GM12878 (cell line): Measurements from ENCODE around the gene STK10. TPM values are rescaled to one million over a fixed set of nuclear protein-coding genes. Genes with fewer than 3 reads are reported as not detected.

Experiments
- BHLHE40 ChIP-seq, 2 experiments: fragments of 450-650 bp in 1 of 2; IDR thresholded peaks; 2 replicates each; pipeline ENCODE4 v1.6.1; 2011 to 2017; ENCODE audit warnings: low read depth in 2 of 2, borderline replicate concordance in 1 of 2, improper control_type of control experiment in 1 of 2, low read length in 1 of 2, mild to moderate bottlenecking in 1 of 2
- ESRRA ChIP-seq: IDR thresholded peaks from 2 replicates; pipeline ENCODE4 v1.6.1; 2012; ENCODE audit warnings: mild to moderate bottlenecking, low read length, improper control_type of control experiment
- HDGF ChIP-seq: fragments of 450-650 bp; IDR thresholded peaks from 2 replicates; pipeline ENCODE4 v1.6.1; 2016; ENCODE audit warnings: antibody characterized with exemption
- MEF2A ChIP-seq: IDR thresholded peaks from 2 replicates; pipeline ENCODE4 v1.6.1; 2011; ENCODE audit warnings: low read depth, mild to moderate bottlenecking, low read length, moderate library complexity; ENCODE audit not compliant: insufficient read depth
- MLLT1 ChIP-seq: fragments of 450-650 bp; IDR thresholded peaks from 2 replicates; pipeline ENCODE4 v1.6.1; 2016; ENCODE audit warnings: mild to moderate bottlenecking
- RAD21 ChIP-seq: IDR thresholded peaks from 2 replicates; pipeline ENCODE4 v1.6.1; 2011; ENCODE audit warnings: mild to moderate bottlenecking, low read depth, low read length, moderate library complexity; ENCODE audit not compliant: insufficient read depth
- STAT1 ChIP-seq: fragments of 450-650 bp; conservative IDR thresholded peaks from 2 replicates; pipeline ENCODE4 v1.6.1; 2014; ENCODE audit warnings: antibody characterized with exemption, mild to moderate bottlenecking
- SUPT20H ChIP-seq: IDR thresholded peaks from 2 replicates; pipeline ENCODE4 v1.6.1; 2011; ENCODE audit warnings: low read depth, mild to moderate bottlenecking, low read length, moderate library complexity, borderline replicate concordance; ENCODE audit not compliant: control insufficient read depth
- YY1 ChIP-seq: IDR thresholded peaks from 2 replicates; pipeline ENCODE4 v1.6.1; 2011; ENCODE audit warnings: low read depth, mild to moderate bottlenecking, low read length
- ZNF274 ChIP-seq: IDR thresholded peaks from one replicate; pipeline ENCODE4 v1.8.0; 2011; ENCODE audit not compliant: insufficient read length, insufficient read depth
- ZSCAN29 ChIP-seq: fragments of 450-650 bp; IDR thresholded peaks from 2 replicates; pipeline ENCODE4 v1.6.1; 2017; ENCODE audit warnings: mild to moderate bottlenecking, moderate library complexity
- polyA plus RNA-seq, 11 experiments: library from polyadenylated mRNA; depleted of rRNA in 4 of 11; unstranded in 6 of 11; stranded (reverse) in 5 of 11; fragments of >200 nt; fragmentation: Nextera tagmentation in 4 of 11; fragmentation: Illumina TruSeq in 1 of 11; extraction: Ambion mirVana in 4 of 11; extraction: Trizol in 1 of 11; gene quantifications; 1 replicate in 1 of 11; 2 replicates in 10 of 11; pipeline versions ENCODE4 v1.2.1 to v1.2.3, GENCODE V29; 2011 to 2016; ENCODE audit warnings: inconsistent platforms in 2 of 11, missing spikeins in 2 of 11, low read depth in 1 of 11
- total RNA-seq, 4 experiments: library from RNA; depleted of rRNA in 3 of 4; stranded (reverse); fragments of >200 nt in 3 of 4; fragmentation: Illumina TruSeq in 1 of 4; extraction: Trizol in 1 of 4; gene quantifications; 2 replicates each; pipeline versions ENCODE4 v1.2.1 to v1.2.3, GENCODE V29; 2013 to 2021
- TF ChIP-seq, protein P1 (sequence below): IDR thresholded peaks from 2 replicates; pipeline ENCODE4 v1.6.1; 2012; ENCODE audit warnings: improper control_type of control experiment, low read depth, low read length; ENCODE audit not compliant: insufficient replicate concordance
- TF ChIP-seq, protein P2 (sequence below): fragments of 450-650 bp; IDR thresholded peaks from 2 replicates; pipeline ENCODE4 v1.6.1; 2016; ENCODE audit warnings: mild to moderate bottlenecking
- TF ChIP-seq, protein P3 (sequence below): IDR thresholded peaks from 2 replicates; pipeline ENCODE4 v1.6.1; 2012; ENCODE audit warnings: low read depth, low read length, improper control_type of control experiment
- TF ChIP-seq, protein P4 (sequence below): fragments of 450-650 bp; IDR thresholded peaks from 2 replicates; pipeline ENCODE4 v1.6.1; 2017; ENCODE audit warnings: low read depth, mild to moderate bottlenecking, moderate library complexity
- TF ChIP-seq, protein P5 (sequence below): IDR thresholded peaks from 2 replicates; pipeline ENCODE4 v1.6.1; 2011; ENCODE audit warnings: low read depth, low read length, improper control_type of control experiment, borderline replicate concordance

STK10 gene
- total and polyA plus RNA-seq, 10 of the 15 experiments (the other 5 are each of a cell fraction or from before 2014, with no cell fraction given), result 14.2 to 96.4 (median 50.6) TPM

GRCh38 chr5:172150514-172151425 is 37.3 kb downstream of the STK10 start (continued):
- TF ChIP-seq, protein P1, sequence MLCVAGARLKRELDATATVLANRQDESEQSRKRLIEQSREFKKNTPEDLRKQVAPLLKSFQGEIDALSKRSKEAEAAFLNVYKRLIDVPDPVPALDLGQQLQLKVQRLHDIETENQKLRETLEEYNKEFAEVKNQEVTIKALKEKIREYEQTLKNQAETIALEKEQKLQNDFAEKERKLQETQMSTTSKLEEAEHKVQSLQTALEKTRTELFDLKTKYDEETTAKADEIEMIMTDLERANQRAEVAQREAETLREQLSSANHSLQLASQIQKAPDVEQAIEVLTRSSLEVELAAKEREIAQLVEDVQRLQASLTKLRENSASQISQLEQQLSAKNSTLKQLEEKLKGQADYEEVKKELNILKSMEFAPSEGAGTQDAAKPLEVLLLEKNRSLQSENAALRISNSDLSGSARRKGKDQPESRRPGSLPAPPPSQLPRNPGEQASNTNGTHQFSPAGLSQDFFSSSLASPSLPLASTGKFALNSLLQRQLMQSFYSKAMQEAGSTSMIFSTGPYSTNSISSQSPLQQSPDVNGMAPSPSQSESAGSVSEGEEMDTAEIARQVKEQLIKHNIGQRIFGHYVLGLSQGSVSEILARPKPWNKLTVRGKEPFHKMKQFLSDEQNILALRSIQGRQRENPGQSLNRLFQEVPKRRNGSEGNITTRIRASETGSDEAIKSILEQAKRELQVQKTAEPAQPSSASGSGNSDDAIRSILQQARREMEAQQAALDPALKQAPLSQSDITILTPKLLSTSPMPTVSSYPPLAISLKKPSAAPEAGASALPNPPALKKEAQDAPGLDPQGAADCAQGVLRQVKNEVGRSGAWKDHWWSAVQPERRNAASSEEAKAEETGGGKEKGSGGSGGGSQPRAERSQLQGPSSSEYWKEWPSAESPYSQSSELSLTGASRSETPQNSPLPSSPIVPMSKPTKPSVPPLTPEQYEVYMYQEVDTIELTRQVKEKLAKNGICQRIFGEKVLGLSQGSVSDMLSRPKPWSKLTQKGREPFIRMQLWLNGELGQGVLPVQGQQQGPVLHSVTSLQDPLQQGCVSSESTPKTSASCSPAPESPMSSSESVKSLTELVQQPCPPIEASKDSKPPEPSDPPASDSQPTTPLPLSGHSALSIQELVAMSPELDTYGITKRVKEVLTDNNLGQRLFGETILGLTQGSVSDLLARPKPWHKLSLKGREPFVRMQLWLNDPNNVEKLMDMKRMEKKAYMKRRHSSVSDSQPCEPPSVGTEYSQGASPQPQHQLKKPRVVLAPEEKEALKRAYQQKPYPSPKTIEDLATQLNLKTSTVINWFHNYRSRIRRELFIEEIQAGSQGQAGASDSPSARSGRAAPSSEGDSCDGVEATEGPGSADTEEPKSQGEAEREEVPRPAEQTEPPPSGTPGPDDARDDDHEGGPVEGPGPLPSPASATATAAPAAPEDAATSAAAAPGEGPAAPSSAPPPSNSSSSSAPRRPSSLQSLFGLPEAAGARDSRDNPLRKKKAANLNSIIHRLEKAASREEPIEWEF, result no peak
- TF ChIP-seq ZSCAN29 (no peak), HDGF (no peak), ZNF274 (no peak), SUPT20H (no peak), STAT1 (no peak), ESRRA (no peak), BHLHE40 (IDR thresholded peaks at IDR 0.05; ENCODE audit: borderline replicate concordance in 1 of 2, low read depth in 2 of 2, low read length in 1 of 2) (peak in 1 of 2 experiments; percentile 65; a peak in 3 of 4 replicates), MLLT1 (peak; percentile 74), MEF2A (0 out of 2 replicates have a peak, but pooled peaks have one; percentile 44), YY1 (0 out of 2 replicates have a peak, but pooled peaks have one; percentile 12), RAD21 (no peak)
- TF ChIP-seq, protein P2, sequence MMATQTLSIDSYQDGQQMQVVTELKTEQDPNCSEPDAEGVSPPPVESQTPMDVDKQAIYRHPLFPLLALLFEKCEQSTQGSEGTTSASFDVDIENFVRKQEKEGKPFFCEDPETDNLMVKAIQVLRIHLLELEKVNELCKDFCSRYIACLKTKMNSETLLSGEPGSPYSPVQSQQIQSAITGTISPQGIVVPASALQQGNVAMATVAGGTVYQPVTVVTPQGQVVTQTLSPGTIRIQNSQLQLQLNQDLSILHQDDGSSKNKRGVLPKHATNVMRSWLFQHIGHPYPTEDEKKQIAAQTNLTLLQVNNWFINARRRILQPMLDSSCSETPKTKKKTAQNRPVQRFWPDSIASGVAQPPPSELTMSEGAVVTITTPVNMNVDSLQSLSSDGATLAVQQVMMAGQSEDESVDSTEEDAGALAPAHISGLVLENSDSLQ, result no peak
- TF ChIP-seq, protein P3, sequence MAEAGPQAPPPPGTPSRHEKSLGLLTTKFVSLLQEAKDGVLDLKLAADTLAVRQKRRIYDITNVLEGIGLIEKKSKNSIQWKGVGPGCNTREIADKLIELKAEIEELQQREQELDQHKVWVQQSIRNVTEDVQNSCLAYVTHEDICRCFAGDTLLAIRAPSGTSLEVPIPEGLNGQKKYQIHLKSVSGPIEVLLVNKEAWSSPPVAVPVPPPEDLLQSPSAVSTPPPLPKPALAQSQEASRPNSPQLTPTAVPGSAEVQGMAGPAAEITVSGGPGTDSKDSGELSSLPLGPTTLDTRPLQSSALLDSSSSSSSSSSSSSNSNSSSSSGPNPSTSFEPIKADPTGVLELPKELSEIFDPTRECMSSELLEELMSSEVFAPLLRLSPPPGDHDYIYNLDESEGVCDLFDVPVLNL, result no peak
- TF ChIP-seq, protein P4, sequence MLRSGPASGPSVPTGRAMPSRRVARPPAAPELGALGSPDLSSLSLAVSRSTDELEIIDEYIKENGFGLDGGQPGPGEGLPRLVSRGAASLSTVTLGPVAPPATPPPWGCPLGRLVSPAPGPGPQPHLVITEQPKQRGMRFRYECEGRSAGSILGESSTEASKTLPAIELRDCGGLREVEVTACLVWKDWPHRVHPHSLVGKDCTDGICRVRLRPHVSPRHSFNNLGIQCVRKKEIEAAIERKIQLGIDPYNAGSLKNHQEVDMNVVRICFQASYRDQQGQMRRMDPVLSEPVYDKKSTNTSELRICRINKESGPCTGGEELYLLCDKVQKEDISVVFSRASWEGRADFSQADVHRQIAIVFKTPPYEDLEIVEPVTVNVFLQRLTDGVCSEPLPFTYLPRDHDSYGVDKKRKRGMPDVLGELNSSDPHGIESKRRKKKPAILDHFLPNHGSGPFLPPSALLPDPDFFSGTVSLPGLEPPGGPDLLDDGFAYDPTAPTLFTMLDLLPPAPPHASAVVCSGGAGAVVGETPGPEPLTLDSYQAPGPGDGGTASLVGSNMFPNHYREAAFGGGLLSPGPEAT, result peak; percentile 75; the same call in 1 of the 2 replicates
- TF ChIP-seq, protein P5, sequence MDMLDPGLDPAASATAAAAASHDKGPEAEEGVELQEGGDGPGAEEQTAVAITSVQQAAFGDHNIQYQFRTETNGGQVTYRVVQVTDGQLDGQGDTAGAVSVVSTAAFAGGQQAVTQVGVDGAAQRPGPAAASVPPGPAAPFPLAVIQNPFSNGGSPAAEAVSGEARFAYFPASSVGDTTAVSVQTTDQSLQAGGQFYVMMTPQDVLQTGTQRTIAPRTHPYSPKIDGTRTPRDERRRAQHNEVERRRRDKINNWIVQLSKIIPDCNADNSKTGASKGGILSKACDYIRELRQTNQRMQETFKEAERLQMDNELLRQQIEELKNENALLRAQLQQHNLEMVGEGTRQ, result no peak
